HG03442 (cell line): ENCODE results near the gene CLEC17A.
A peak's percentile ranks its signal among the peaks of the same experiment; 100 is the strongest.
"Not testable (repeated sequence)": the region's sequence is repeated elsewhere in the genome, so short reads cannot be mapped to it uniquely, and the experiment has no call there.

Experiments used
- ATAC-seq: cut with Tn5 transposase; IDR thresholded peaks from one replicate; pipeline ENCODE4 v1.9.1; 2021; ENCODE audit warnings: mild to moderate bottlenecking, moderate library complexity; ENCODE audit not compliant: unreplicated experiment

Gene CLEC17A

DNA sequence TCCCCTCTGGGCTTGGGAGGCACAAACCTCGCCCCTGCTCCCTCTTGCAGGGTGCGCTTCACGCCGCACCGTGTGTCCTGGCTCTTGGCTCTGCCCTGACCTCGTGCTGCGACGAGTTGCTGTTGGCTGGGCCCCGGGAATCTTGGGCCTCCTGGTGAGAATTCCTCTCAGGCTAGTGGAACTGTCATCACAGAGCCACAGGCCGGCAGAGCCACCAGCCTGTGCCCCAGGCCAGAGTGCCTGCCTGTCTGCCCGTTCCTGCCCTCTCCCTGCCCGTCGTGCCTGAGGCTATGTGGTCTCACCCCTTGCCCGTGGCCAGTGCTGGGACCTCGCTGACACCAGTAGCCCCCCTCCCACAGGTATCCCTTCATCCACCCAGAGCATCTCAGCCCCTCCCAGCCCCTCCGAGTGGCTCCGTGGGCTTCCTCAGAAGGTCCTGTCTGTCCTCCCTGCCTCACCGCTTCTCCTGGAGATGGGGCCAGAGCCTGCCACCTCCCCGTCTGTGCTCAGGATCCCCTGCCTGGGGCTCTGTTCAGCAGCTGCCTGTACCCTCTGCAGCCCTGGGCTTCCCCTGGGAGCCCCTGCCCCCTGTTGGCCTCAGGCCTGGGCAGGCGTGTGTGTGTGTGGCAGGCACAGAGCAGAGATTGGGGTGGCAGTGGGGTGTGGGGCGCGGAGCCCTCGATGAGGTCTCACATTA, 24.4 kb upstream of the CLEC17A start:
- no peak for ATAC-seq

GRCh38 chr19:14559916-14560775, 22.7 kb upstream of the CLEC17A start:
- ATAC-seq, result no peak

GRCh38 chr19:14560776-14561108, 22.1 kb upstream of the CLEC17A start:
- no peak for ATAC-seq

DNA sequence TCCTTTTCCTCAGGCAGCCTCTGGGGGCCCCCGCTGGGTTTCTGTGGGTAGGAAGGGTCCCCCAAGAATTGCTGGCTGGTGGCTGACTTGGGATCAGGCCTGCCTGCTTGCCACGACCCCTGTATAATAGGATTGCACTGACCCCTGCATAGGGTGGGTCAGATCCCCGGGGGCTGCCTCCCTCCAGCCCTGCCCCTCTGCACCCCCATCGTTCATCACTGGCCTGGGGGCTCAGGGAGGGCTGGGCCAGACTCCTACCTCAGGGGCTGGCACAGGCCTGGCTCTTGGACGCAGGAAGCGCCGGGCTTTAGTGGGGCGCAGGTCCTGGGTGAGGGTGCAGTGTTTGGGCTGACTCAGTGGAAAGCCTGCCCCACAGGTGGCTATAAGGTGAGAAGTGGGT, 21.6 kb upstream of the CLEC17A start:
- ATAC-seq, result no peak

- no peak for ATAC-seq
Observed at GRCh38 chr19:14561847-14562351, 21.0 kb upstream of the CLEC17A start.

DNA sequence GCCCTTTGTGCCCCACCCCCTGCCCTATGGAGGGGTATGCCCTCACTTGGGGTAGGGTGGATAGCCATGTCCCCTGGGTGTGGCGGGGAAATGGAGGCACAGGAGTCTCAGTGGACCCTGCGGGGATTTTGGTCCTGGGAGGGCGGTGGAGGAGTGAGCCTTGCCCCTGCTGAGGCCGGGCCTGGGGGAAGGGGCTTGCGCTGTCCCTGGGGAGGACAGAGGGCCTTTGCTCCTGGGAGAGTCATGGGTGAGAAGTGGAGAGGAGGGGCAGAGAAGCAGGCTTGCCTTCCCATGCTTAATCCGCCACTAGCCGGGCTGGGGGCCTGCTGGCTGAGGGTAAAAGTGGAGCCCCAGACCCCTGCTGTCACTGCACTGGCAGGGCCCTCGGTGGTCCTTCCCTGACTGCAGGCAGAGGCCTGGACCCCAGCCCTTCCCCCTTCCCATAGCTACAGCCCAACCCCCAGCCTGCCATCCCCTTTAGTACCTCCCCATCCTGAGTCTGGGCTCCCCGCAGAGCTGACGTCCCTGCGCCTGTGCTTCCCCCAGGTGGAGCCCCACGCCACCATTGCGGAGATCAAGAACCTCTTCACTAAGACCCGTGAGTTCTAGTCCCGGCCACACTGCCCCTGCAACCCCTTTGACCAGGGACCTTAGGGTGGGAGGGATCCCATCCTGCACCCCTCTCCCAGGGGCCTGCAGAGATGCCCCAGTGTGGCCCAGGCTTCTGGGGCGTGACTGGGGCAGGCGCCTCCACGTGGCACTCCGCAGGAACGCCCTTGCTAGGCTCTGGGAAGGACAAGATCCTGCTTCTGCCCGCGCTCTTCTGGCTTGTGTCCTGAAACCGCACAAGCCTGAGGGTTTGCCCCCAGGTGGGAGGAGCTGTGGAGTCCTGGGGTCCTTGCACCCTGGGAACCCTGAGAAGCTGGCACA, 20.0 kb upstream of the CLEC17A start:
- ATAC-seq, result no peak

DNA sequence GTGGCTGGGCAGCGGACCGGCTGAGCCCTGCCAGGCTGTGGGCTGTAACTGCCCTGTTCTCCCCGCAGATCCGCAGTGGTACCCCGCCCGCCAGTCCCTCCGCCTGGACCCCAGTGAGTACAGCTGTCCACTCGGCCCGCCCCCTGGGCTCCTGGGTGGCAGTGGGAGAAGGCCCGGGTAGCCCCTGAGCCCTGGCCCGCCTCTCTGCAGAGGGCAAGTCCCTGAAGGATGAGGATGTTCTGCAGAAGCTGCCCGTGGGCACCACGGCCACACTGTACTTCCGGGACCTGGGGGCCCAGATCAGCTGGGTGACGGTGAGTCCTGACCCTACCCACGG, 19.3 kb upstream of the CLEC17A start:
- ATAC-seq, result no peak

DNA sequence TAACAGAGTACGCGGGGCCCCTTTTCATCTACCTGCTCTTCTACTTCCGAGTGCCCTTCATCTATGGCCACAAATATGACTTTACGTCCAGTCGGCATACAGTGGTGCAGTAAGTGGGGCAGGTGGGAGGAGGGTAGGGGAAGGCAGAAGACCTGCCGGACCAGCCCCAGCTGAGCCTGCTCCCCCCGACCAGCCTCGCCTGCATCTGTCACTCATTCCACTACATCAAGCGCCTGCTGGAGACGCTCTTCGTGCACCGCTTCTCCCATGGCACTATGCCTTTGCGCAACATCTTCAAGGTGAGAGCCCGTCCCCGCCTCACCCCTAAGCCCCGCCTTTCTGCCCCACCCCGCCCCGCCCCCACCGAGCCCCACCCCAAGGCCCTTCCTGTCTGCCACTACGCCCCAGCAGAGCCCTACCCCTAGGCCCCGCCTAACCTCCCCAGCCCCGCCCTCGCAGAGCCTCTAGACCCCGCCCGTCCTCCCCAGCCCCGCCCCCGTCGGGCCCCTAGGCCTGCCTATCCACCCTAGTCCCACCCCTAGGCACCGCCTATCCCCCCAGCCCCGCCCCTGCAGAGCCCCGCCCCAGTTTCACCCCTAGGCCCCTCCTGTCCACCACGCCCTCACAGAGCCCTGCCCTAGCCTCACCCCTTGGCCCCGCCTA, 18.8 kb upstream of the CLEC17A start:
- ATAC-seq, result no peak

GRCh38 chr19:14564652-14565297, 18.1 kb upstream of the CLEC17A start:
- ATAC-seq, result not testable (repeated sequence)

DNA sequence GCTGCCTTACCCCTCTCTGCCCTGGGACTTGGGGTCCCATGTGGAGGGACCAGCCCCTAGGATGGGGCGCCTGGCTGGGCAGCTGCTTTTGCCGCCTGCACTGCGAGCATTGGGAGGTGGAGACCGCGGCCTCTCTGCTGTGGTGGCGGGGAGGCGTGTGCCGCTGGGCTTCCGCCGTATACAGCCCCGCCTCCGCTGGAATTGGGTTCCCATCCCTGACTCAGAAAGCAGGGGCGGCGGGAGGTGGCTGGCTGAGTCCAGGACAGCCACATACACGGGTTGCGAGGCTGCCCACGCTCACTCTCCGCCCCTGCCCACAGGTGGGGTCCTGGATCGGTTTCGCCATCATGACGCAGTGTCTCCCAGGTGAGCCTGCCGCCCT, 17.6 kb upstream of the CLEC17A start:
- no peak for ATAC-seq

DNA sequence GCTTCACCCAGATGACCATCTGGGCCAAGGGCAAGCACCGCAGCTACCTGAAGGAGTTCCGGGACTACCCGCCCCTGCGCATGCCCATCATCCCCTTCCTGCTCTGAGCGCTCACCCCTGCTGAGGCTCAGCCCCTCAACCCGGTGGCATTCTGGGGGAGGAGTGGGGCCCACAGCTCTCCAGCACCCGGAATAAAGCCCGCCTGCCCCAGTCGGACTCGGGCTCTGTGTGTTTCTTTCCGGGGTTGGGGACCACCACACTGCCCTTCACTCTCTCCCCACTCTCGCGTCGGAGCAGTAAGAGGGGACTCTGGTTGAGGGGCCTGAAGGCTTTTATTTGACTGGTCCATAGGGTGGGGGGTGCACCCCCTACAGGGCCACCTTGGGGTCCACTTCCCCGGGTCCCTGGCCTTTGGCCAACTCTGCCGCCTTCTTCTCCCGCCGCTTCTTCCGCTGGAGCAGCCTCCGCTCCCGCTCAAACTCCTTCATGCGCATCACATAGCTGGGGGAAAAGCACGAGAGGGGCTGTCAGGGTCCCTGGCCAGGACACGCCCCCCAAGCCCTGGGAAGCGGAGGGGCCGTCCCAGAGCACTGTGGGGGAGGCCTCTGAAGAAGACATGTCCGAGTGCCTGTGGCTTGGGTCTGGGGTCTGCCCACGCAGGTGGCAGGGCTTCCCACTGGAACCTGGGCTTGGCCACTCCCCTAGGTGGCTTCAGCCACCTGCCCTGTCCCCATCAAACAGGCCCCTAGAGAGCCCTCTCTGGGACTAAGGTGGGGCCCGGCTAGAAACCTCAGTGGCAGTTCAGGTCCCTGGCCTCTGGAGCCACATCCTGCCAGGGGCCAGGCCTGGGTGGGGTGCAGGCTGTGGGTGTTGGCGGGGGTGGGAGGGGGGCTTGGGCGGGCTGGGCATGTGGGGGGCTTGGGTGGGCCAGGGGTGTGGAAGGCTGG, 16.8 kb upstream of the CLEC17A start:
- no peak for ATAC-seq

- ATAC-seq, result no peak
Observed at GRCh38 chr19:14566712-14567077, 16.2 kb upstream of the CLEC17A start.

GRCh38 chr19:14567079-14567478, 15.8 kb upstream of the CLEC17A start:
- no peak for ATAC-seq

DNA sequence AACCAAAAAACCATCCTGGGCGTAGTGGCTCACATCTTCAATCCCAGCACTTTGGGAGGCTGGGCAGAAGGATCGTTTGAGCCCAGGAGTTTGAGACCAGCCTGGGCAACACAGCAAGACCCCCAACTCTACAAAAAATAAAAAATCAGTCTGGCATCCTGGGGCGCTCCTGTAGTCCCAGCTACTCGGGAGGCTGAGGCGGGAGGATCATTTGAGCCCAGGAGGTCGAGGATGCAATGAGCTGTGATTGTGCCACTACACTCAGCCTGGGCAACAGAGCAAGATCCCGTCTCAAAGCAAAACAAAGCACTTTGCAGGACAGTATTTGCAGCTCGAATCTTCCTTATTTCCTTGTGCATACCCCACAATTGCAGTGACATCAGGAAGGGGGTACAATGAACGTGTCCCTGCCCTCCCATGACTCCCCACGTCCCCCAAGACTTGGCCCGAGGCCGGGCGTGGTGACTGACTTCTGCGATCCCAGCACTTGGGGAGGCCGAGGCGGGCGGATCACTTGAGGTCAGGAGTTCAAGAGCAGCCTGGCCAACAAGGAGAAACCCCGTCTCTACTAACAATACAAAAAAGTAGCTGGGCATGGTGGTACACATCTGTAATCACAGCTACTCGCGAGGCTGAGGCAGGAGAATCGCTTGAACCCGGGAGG, 11.9 kb upstream of the CLEC17A start:
- no peak for ATAC-seq

- ATAC-seq, result peak; percentile 85
Observed at GRCh38 chr19:14571695-14572490, 11.0 kb upstream of the CLEC17A start, which contains the start of gene NDUFB7. Gene NDUFB7, minus strand, starts transcription at chr19:14572066. Its CDS starts 66 bp downstream, at chr19:14572000.

DNA sequence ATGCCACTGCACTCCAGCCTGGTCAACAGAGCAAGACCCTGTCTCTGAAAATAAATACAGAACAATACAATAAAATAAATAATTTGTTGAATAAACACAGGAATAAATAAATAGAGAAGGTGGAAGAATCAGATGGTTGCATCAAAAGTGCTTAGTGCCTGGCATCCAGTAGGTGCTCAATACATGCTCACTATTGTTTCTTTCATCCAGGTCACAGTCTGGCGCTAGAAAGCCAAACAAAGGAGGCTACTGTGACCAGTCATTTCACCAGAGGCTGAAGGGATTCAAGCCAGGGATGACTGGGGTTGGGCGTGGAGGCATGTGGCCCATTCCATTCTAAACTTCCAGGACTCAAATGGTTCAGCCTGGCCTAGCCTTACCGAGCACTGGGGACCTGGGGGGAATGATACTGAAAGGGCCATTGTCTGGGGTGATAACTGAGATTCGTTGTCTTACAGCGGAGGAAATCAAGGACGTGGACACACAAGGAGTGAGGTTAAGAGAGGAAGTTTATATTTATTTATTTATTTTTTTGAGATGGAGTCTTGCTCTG, 7.4 kb upstream of the CLEC17A start:
- no peak for ATAC-seq

DNA sequence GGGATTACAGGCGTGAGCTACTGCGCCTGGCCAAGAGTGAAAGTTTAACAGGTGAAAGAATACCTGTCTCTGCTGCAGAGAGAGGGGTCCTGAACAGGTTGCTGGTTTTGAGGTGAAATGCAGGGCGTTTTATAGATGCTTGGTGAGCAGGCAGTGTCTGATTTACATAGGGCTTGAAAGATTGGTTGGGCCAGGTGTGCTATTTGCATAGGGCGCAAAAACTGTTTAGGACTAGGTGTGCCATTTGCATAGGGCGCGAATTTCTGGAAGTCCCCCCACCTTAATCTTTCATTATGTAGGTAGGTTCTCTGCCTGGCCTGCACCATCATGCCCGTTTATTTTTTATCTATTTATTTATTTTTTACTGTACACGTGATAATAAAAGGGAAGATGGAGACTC, 6.5 kb upstream of the CLEC17A start:
- no peak for ATAC-seq
